GM19468 (cell line): ENCODE data around the gene FAM221A.
"Not testable (repeated sequence)": the region's sequence is repeated elsewhere in the genome, so short reads cannot be mapped to it uniquely, and the experiment has no call there.

Source experiments
- ATAC-seq: cut with Tn5 transposase; IDR thresholded peaks from one replicate; pipeline ENCODE4 v1.9.1; 2021; ENCODE audit warnings: mild to moderate bottlenecking, moderate library complexity, moderate number of reproducible peaks; ENCODE audit not compliant: unreplicated experiment; ENCODE audit errors: extremely low read depth

Gene FAM221A, protein sequence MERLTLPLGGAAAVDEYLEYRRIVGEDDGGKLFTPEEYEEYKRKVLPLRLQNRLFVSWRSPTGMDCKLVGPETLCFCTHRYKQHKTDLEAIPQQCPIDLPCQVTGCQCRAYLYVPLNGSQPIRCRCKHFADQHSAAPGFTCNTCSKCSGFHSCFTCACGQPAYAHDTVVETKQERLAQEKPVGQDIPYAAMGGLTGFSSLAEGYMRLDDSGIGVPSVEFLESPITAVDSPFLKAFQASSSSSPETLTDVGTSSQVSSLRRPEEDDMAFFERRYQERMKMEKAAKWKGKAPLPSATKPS

DNA sequence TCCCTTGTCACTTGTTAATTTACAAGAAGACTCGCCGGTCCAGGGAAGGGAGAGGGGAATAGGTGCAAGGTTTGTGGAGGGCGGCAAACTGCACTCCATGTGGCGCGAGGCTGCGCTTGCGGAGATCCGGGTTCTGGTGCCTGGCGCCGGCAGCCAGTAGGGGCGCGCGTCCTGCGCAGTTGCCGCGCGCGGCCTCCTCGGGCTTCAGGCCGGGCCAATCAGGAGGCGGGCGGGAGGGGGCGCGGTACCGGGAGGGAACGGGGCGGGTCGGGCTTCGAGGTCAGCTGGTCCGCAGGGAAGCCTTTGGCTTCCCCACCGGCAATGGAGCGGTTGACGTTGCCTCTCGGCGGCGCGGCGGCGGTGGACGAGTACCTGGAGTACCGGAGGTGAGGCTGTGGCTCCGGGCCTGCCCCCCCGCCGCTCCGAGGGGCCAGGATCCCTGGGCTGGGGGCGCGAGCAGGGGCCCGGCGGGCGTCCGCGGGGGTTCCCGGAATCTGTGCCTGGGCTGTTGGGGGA is at the start of gene FAM221A:
TSS of gene FAM221A (plus strand) at position 302 of the 516 bp plus-strand sequence. CDS start at position 322, 20 bp downstream.
- ATAC-seq, result peak; percentile 98

DNA sequence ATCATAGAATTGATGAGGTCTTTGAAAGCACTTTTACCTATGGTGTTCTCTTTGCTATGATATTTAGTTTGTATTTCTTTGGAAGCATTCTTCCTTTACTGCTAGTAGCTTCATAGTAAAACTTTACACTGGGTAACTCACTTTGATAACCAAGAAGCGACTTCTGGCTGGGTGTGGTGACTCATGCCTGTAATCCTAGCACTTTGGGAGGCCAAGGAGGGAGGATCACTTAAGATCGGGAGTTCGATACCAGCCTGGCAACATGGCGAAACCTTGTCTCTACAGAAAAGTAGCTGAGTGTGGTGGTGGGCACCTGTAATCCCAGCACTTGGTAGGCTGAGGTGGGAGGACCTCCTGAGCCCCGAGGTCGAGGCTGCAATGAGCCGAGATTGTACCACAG is 46.6 kb upstream of the FAM221A start:
- no peak for ATAC-seq

DNA sequence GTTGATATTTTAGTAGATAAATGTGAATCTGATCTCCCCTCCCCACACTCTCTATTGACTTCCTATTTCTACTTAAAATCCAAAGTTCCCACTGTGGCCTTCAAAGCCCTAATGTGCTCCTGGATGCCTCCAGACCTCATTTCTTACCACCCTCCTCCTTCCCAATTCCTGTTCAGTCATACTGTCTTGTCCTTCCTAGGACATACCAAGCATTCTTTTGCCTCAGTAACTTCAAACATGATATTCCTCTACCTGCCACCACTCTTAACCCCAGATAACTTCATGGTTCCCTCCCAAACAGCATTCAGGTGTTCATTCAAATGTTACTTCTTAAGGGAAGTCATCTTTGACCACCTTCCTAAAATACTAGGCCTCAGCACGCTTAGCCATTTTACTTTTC is 34.2 kb upstream of the FAM221A start:
- ATAC-seq, result no peak

DNA sequence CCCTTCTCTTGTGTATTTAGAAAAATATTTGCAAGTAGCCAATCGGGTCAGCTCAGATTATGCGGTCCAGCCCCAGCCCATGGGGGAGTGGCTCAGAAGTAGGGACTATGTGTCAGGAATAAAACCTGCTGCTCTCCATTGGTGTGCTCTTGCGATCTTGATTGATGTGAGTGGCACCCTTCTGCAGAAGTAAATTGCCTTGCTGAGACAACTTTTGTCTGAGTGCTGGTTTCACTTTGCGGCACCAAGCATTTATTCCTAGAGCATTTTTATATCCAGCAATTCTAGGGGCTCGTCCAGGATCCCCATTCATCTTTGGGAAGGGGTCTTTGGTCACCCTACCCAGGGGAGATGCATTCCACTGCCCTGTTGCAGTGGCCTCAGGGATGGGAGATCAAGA is 26.1 kb upstream of the FAM221A start:
- ATAC-seq, result no peak

DNA sequence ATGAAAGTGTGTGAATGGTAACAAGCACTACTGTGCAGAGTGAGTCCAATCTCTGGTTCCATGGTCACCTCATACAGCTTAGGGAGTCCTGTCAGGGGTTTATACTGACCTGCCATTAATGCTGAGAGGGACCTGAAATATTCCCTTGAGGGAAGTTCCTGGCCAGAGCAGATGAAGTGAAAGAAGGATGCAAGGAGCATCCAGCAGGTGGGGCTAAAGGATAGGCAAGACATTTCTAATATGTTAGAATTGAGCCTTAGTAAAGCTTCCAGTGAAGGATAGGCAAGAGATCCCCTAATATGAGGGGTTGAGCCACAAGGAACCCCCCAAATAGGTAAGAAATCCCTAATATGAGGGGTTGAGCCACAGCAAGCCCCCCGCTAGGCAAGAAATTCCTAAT is 25.5 kb upstream of the FAM221A start:
- ATAC-seq, result no peak

DNA sequence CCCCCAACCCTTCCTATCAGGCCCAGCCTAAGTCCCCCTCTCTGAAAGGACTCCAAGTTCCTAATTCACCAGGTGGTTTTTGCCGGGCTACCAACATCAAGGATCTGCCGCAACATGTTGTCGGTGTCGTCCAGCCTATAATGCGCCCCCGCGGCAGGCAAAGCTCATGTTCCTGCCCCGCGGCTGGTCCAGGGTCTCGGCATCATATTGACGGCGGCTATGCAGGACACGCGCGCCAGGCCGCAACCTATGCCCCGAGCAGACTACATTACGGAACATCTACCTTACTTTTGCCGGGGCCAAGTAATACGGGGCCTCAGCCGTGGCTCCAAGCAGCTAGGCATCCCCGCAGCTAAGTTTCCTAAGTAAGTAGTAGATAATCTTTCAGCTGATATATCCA is 24.6 kb upstream of the FAM221A start:
- ATAC-seq, result no peak

DNA sequence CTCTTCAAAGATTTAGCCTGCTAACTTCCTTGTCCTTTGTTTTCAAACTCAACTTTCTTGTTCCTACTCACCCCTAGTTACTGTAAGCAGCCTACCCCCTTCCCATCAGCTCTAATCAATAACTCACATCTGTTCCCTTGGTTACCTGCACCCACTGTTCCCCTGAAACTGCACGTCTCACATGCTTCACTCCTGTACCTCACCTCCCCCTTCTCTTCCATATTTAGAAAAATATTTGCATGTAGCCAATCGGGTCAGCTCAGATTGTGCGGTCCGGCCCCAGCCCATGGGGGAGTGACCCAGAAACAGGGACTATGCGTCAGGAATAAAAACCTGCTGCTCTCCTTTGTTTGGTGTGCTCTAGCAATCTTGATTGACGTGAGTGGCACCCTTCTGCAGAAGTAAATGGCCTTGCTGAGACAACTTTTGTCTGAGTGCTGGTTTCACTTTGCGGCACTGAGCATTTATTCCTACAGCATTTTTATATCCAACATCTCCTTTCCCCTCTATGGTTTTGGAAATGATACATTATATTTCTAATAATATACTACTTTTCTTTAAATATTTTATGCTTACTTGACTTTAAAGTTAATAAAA is 21.1 kb upstream of the FAM221A start:
- no peak for ATAC-seq

DNA sequence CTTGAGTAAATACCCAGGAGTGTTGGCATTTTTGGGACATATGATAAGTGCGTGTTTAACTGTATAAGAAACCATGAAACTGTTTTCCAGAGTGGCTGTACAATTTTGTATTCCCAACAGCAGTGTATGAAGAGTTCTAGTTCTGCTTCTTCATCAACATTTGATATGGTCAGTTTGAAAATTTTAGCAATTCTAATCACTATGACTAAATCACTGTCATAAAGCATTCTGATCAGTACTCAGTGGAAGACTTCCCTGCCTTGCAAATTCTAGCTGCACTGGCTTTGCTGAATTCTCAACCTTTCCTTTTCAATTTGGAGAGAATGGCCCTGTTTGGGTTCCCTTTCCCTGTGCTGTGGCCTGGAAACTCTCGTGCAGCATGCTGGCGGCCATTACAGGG is 18.6 kb upstream of the FAM221A start:
- ATAC-seq, result no peak

DNA sequence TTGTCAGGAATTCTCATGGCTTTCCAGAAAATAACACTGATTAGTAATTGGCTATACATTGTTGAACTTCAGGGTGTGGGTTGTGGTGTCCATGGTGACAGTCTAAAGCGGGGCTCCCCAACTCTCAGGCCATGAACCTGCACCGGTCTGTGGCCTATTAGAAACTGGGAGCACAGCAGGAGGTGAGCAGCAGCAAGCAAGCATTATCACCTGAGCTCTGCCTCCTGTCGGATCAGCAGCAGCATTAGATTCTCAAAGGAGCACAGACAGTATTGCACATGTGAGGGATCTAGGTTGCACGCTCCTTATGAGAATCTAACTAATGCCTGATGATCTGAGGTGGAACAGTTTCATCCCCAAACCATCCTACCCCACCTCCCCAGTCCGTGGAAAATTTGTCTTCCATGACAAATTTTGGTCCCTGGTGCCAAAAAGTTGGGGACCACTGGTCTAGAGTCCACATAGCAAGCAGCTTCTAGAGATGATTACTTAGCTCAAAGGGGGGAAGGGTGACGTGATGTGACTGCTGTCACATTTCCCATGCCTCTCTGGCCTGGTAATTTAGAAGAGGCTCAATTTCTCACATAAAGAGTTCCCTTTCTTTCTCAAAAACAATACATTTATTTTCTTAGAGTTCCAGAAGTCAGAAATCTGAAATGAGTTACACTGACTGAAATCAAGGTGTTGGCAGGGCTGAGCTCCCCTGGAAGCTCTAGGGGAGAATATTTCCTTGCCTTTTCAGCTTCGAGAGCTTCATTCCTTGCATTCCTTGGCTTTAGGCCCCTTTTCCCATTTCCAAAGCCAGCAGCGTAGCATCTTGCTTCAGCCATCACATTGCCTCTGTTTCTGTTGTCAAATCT is 17.6 kb upstream of the FAM221A start:
- ATAC-seq, result no peak

DNA sequence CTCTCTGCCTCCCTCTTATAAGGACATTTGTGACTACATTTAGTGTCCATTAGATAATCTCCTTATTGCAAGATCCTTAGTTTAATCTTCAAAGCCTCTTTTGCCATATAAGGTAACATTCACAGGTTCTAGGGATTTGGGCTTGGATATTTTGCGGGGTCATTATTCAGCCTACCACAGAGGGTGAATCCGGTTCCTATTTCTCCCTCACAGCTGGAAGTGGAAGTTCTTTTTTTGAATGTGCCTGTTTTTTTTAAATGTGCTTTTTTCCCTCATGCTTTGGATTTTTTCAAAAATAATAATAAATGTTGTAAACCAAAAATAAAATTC is 17.1 kb upstream of the FAM221A start:
- ATAC-seq, result no peak

DNA sequence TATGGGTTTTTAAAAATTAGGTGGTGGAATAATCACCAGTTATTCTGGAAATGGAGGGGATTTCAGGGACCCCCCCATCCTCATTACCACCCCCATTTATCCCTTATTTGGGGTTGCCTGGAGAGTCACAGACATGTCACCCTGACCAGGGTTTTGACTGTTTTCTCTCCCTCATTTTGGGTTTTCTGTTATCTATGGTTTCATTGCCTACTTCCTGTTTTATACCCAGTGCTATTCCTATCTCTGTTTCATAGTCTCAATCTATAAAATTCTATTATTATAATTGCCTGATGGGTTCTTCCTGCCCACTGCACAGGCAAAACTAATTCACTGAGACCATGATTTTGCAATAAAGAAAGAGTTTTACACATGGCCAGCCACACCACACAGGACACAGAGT is 15.9 kb upstream of the FAM221A start:
- ATAC-seq, result no peak

DNA sequence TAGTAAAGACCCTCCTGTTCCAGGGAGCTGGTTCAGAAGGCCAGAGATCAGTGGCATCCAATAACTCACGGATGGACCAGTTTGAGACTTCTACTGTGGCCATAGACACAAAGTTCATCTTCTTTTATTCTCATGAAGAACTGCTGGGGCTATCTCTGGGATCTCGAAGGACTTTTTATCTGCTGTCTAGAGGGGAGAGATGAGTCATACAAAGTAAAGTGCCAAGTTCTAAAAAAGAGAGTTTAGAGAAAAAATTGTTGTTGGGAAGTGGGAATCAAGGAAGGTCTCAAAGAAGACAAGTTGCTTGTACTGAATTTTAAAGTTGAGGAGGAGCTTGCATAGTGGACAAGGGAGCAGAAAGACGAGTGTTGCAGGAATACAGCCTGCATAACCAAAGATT is 8.0 kb upstream of the FAM221A start:
- ATAC-seq, result no peak

DNA sequence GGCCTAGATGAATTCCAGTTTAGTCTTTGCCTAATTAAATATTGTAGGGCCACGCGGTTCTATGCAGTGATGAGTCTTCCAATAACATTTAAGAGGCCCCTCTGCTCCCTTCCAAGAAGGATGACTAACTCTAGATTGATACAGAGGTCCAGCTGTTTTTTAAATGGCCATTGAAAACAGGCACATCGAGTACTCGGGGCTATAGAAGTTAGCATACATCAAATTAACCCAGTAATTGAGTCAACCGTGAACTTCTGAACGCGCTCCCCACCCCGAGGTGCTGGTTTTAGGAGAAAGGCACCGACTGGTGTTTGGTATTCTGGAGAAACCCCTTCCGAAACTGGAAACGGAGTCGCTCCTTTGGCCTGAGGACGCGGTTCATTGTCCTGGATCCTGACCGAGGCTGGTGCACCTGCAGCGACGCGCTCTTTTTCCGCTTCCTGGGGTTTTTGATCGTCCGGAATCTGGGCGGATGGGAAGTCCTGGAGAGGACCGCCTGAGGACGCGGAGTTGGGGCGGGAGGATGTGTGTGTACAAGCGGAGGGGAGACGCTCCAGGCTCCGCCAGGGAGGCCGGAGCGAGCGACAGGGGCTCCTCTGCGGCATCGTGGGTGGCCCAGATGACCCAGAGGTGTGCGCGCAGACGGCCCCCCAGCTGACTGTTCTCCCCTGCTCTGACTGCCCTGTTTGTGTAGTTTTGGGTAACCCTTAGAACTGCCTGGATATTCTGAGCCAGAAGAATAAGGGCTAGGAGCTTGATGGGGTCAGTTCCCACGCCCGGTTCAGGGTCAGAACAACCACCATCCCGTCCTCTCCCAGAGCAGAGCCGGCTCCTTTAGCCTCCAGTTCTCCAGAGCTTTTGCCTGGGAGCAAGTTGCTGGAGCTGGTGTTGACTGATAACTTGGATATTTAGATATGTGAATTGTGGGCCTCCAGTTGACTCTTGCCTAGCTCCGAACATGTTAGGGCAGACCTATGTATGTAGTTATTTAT is 711 bp downstream of the FAM221A start:
- no peak for ATAC-seq

DNA sequence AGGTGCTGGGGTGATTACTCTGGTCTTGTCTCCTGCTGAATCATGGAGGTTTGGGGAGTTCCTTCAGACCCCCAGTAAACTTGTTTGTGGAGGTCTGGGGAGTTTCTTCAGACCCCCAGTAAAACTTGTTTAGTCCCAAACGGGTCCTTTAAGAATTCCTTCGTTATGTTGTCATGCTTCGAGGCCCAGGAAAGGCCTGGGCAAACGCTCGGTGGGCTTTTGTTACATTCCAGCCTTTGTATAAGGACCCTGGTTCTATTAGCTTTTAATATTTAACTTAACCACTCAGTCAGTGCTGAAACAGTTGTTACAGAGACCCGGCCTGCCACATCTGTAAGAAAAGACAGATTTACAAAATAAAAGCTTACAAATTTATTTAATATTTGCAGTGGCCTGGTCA is 4.0 kb downstream of the FAM221A start:
- ATAC-seq, result not testable (repeated sequence)

DNA sequence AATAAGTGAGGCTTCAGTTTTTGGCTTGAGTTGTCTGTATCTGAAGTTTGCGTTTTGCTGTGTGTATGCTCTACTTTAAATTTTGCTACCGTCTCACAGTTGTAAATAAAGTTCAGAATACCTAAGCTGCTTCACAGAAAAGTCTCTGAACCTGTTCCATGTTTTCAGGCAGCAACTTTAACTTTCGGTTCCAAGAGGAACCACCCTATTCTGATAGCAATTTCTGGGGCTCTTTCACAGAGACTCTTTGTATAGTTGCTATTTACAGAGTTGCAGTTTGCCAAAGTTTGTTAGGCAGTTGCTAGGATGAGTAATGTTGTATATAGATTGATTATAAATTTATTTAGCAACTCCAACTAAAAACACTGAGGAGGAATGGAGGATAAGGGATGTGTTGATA is 5.7 kb downstream of the FAM221A start:
- no peak for ATAC-seq

DNA sequence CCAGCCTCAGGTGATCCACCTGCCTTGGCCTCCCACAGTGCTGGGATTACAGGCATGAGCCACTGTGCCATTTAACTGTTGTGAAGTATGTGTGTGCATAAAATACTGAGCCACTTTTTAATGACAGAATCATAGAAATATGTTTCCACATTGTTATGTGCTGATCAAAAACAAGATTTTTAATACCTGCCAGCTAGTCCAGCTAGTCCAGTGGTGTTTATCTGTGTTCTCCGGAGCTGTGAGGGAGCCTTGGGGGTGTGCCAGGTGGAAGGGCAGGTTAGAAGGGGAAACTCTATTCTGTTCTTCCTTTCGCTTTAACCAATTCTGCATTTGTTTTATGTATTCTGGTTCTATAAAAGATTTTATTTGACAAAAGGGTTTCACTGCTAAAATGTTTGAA is 7.0 kb downstream of the FAM221A start:
- ATAC-seq, result no peak

DNA sequence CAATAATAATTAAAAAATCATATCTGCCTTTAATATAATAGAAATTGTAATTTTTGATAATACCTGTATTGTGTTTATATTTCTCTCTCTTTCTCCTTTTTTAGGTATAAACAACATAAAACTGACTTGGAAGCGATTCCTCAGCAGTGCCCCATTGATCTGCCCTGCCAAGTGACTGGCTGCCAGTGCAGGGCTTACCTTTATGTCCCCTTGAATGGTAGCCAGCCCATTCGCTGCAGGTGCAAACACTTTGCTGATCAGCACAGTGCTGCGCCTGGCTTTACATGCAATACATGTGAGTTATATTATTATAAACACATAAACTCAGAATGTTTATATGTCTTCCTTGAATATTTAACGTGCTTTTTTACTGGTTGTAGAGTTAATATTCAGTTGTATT is 9.2 kb downstream of the FAM221A start:
- no peak for ATAC-seq

DNA sequence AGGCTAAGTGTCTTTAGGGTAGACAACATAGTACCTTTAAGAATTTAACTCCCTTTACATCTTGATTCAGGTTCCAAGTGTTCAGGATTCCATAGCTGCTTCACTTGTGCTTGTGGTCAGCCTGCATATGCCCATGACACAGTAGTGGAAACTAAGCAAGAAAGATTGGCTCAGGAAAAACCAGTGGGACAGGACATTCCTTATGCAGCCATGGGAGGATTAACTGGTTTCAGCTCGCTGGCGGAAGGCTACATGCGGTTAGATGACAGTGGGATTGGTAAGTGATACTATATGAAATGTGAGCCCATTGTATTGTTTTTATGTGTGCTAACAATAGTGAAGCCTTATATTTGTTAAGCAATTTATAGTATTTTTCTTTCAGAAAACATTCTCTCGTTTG is 11.3 kb downstream of the FAM221A start:
- no peak for ATAC-seq

DNA sequence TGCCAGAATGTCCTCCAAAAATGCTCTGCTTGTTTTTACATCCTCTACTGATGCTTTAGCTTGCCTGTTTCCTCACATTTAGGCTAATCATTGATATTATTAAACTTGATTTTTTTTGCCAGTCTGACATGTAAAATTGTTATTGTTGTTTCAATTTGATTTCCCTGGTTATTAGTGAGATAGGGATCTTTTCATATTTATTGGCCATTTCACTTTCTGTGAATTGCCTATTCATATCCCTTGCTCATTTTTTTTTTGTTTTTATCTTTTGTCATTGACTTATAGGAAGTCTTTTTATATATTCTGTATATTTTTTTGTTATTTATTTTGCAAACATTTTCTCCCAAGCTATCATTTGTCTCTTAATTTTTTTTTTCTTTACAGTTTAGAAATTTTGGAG is 13.2 kb downstream of the FAM221A start:
- no peak for ATAC-seq

DNA sequence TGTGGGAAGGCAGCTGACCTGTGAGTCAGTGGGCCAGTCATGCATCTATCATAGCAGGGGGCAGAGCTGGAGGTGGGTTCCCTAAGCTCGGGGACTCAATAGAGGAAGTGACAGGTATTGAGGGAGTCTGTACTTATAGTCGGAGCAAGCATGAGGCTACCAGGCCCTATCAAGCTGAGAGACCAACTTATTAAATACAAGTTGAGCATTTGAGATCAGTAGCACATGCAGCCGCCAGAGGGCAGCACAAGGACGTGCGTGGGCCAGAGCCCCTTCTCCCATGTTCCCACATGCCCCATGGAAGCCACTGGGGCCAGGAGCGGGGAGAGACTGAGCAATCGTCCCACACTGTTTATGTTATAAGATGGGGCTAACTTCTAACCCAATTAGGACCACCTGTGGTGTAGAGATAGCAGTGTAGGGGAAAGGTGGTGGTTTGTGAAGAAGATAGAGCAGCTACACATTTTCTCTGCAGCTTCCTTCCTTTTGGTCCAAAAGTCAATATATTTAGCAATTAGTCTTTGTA is 17.0 kb downstream of the FAM221A start:
- no peak for ATAC-seq
